Kidney tubule cell (primary cell): ENCODE results near the gene CDK5RAP2.

Experiments
- DNase-seq: peaks from one replicate; pipeline ENCODE4 v3.0.0-alpha.2; 2018; ENCODE audit warnings: low spot score

The CDK5RAP2 gene

GRCh38 chr9:120383611-120383998, 196.4 kb downstream of the CDK5RAP2 start:
- no peak for DNase-seq

GRCh38 chr9:120382453-120382852, 197.5 kb downstream of the CDK5RAP2 start:
- DNase-seq: no peak

- DNase-seq: no peak
These were observed 198.1 kb downstream of the CDK5RAP2 start for GRCh38 chr9:120381839-120382238.

GRCh38 chr9:120379611-120380010, 200.4 kb downstream of the CDK5RAP2 start:
- no peak for DNase-seq

GRCh38 chr9:120378680-120379079, 201.3 kb downstream of the CDK5RAP2 start:
- DNase-seq: no peak

- DNase-seq: no peak
These were observed 202.5 kb downstream of the CDK5RAP2 start for GRCh38 chr9:120377268-120378159.

- DNase-seq: no peak
These were observed 203.9 kb downstream of the CDK5RAP2 start for GRCh38 chr9:120376101-120376500.

- DNase-seq: no peak
These were observed 204.7 kb downstream of the CDK5RAP2 start for GRCh38 chr9:120375316-120375715.

GRCh38 chr9:120374817-120375216, 205.2 kb downstream of the CDK5RAP2 start:
- no peak for DNase-seq

- DNase-seq: no peak
These were observed 205.7 kb downstream of the CDK5RAP2 start for GRCh38 chr9:120374239-120374638.

GRCh38 chr9:120372040-120372439, 207.9 kb downstream of the CDK5RAP2 start:
- DNase-seq: no peak

GRCh38 chr9:120369608-120370220, 210.3 kb downstream of the CDK5RAP2 start:
- DNase-seq: no peak

GRCh38 chr9:120368799-120369198, 211.2 kb downstream of the CDK5RAP2 start:
- DNase-seq: no peak

GRCh38 chr9:120366644-120367019, 213.3 kb downstream of the CDK5RAP2 start:
- DNase-seq: peak; percentile 97

- DNase-seq: no peak
These were observed 214.6 kb downstream of the CDK5RAP2 start for GRCh38 chr9:120365386-120365785.

GRCh38 chr9:120363697-120364096, 216.3 kb downstream of the CDK5RAP2 start:
- DNase-seq: no peak

- DNase-seq: peak; percentile 76
These were observed 217.5 kb downstream of the CDK5RAP2 start for GRCh38 chr9:120362446-120362845.

GRCh38 chr9:120361551-120361950, 218.4 kb downstream of the CDK5RAP2 start:
- no peak for DNase-seq

- no peak for DNase-seq
These were observed 219.5 kb downstream of the CDK5RAP2 start for GRCh38 chr9:120360510-120360909.

GRCh38 chr9:120360046-120360445, 219.9 kb downstream of the CDK5RAP2 start:
- DNase-seq: no peak

GRCh38 chr9:120358877-120359276, 221.1 kb downstream of the CDK5RAP2 start:
- DNase-seq: no peak

GRCh38 chr9:120353506-120353905, 226.5 kb downstream of the CDK5RAP2 start:
- DNase-seq: no peak

GRCh38 chr9:120351106-120351505, 228.9 kb downstream of the CDK5RAP2 start:
- DNase-seq: no peak

- DNase-seq: no peak
These were observed 229.4 kb downstream of the CDK5RAP2 start for GRCh38 chr9:120350596-120350995.
